Measurements from ENCODE around the gene EPS8L2.

Gene EPS8L2

GRCh38 chr11:770642-771616 lies 64.9 kb downstream of the EPS8L2 start:
- H3K9ac ChIP-seq (ENCODE audit: low read length): no peak overlapping the region

GRCh38 chr11:771617-772204 lies 65.7 kb downstream of the EPS8L2 start:
- Histone ChIP-seq H3K4me3 (ENCODE audit: low read length) (no peak overlapping the region), H3K27me3 (ENCODE audit: control insufficient read depth, insufficient read depth, low read length) (no peaks in the 10 kb centered on the region), H3K4me1 (ENCODE audit: control insufficient read depth, low read depth, low read length) (no peaks in the 10 kb centered on the region), H3K27ac (ENCODE audit: low read length) (no peak overlapping the region), H3K36me3 (ENCODE audit: control insufficient read depth, low read depth, low read length) (peaks cover 24% of the 10 kb centered on the region), H3K9ac (ENCODE audit: low read length) (no peak overlapping the region), H3K9me3 (ENCODE audit: control insufficient read depth, low read depth, low read length) (no peaks in the 10 kb centered on the region)

More at GRCh38 chr11:770642-771616, 64.9 kb downstream of the EPS8L2 start:
- no peaks in the 10 kb centered on the region for H3K9me3 ChIP-seq (ENCODE audit: control insufficient read depth, low read depth, low read length)
- H3K36me3 ChIP-seq (ENCODE audit: control insufficient read depth, low read depth, low read length): peaks cover 28% of the 10 kb centered on the region
- H3K27me3 ChIP-seq (ENCODE audit: control insufficient read depth, insufficient read depth, low read length): no peaks in the 10 kb centered on the region
- H3K4me1 ChIP-seq (ENCODE audit: control insufficient read depth, low read depth, low read length): no peaks in the 10 kb centered on the region
- no peak overlapping the region for H3K4me3 ChIP-seq (ENCODE audit: low read length)
- H3K27ac ChIP-seq (ENCODE audit: low read length): no peak overlapping the region

DNA sequence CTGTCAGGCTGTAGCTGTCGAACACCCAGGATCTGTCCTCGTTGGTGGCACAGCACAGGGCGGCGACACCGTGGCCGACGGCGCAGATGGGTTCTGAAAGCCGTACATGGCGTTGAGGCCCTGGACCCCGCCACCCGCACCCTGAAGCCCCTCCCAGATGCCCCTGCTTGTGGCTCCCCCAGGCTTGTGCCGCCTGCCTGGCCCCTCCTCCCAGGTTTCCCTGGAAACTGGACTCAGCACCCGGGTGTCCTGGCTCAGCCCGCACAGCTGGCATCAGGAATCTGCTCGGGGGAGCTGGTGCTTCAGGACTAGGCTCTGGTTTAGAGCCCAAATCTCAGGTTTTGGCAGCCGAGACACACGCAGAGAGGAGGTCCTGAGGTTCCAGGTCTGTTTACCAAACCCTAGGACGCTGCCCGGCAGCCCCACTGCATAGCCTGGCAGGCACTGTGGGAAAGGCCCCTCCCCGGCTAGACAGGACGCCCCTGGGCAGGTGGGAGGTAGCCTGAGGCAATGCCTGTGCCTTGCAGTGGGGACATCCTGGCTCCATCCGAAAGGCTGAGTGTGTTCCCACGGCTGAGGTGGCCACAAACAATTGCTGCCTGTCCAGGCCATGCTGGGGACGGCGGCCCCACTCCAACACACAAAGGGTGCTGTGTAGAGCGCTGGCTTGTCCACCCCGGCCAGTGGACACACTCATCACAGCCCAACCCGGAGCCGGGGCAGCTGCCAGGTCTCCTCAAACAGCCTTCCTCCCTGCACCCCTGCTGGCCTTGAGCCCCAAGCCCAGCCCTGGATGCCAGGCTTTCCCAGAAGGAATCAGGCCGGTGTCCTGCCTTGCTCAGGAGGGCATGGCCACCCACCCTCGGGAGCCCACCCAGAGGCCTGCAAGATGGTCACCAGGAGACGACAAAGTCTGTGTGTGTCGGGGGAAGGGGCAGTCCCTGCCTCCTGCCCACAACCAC lies 66.7 kb downstream of the EPS8L2 start:
- H3K9ac ChIP-seq (ENCODE audit: low read length): no peak overlapping the region
- H3K4me3 ChIP-seq (ENCODE audit: low read length): no peak overlapping the region
- H3K27me3 ChIP-seq (ENCODE audit: control insufficient read depth, insufficient read depth, low read length): no peaks in the 10 kb centered on the region
- H3K9me3 ChIP-seq (ENCODE audit: control insufficient read depth, low read depth, low read length): no peaks in the 10 kb centered on the region
- H3K27ac ChIP-seq (ENCODE audit: low read length): no peak overlapping the region
- no peaks in the 10 kb centered on the region for H3K4me1 ChIP-seq (ENCODE audit: control insufficient read depth, low read depth, low read length)
- H3K36me3 ChIP-seq (ENCODE audit: control insufficient read depth, low read depth, low read length): peaks cover 19% of the 10 kb centered on the region

GRCh38 chr11:773425-773824 lies 67.4 kb downstream of the EPS8L2 start:
- Histone ChIP-seq H3K9ac (ENCODE audit: low read length) (no peak overlapping the region), H3K36me3 (ENCODE audit: control insufficient read depth, low read depth, low read length) (peaks cover 19% of the 10 kb centered on the region)

DNA sequence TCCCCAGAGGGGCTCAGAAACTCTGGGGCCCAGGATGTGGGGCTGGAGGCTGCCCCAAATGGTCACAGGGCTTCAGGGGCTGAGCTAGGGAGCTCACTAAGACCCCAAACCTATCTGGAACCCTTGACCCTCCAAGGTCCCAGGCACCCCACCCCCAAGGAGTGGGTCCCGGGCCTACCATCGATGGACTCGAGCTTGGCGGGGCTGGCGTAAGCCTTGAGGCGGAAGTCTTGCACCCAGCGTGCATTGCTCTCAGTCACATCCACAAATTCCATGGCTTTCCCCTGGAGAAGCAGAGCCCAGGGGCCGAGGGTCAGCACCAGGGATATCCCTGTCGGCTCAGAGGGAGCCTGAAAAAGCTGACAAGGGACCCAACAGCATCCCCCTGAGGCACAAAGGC lies 67.8 kb downstream of the EPS8L2 start:
- Histone ChIP-seq H3K4me1 (ENCODE audit: control insufficient read depth, low read depth, low read length) (no peaks in the 10 kb centered on the region), H3K27ac (ENCODE audit: low read length) (no peak overlapping the region), H3K9me3 (ENCODE audit: control insufficient read depth, low read depth, low read length) (no peaks in the 10 kb centered on the region), H3K27me3 (ENCODE audit: control insufficient read depth, insufficient read depth, low read length) (no peaks in the 10 kb centered on the region), H3K36me3 (ENCODE audit: control insufficient read depth, low read depth, low read length) (peaks cover 19% of the 10 kb centered on the region), H3K9ac (ENCODE audit: low read length) (no peak overlapping the region), H3K4me3 (ENCODE audit: low read length) (no peak overlapping the region)

More at GRCh38 chr11:773425-773824, 67.4 kb downstream of the EPS8L2 start:
- Histone ChIP-seq H3K4me3 (ENCODE audit: low read length) (no peak overlapping the region), H3K4me1 (ENCODE audit: control insufficient read depth, low read depth, low read length) (no peaks in the 10 kb centered on the region), H3K9me3 (ENCODE audit: control insufficient read depth, low read depth, low read length) (no peaks in the 10 kb centered on the region), H3K27ac (ENCODE audit: low read length) (no peak overlapping the region), H3K27me3 (ENCODE audit: control insufficient read depth, insufficient read depth, low read length) (no peaks in the 10 kb centered on the region)

GRCh38 chr11:774873-775592 lies 69.0 kb downstream of the EPS8L2 start:
- Histone ChIP-seq H3K4me1 (ENCODE audit: control insufficient read depth, low read depth, low read length) (no peaks in the 10 kb centered on the region), H3K36me3 (ENCODE audit: control insufficient read depth, low read depth, low read length) (peaks cover 14% of the 10 kb centered on the region), H3K9me3 (ENCODE audit: control insufficient read depth, low read depth, low read length) (no peaks in the 10 kb centered on the region), H3K9ac (ENCODE audit: low read length) (no peak overlapping the region), H3K4me3 (ENCODE audit: low read length) (no peak overlapping the region), H3K27ac (ENCODE audit: low read length) (no peak overlapping the region), H3K27me3 (ENCODE audit: control insufficient read depth, insufficient read depth, low read length) (no peaks in the 10 kb centered on the region)

DNA sequence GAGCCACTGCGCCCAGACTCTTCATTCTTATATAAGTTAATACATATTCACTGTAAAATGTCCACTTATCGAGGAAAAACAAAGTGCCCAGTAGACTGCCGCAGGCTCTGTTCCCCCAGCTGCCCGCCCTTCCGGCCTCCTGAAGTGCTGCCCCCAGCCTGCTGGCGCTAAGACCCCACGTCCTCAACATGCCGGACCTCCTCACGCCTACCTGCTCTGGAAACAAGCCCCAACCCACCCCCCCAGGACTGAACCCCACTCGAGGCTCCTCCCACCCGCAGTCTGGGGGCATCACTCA lies 70.2 kb downstream of the EPS8L2 start:
- H3K27me3 ChIP-seq (ENCODE audit: control insufficient read depth, insufficient read depth, low read length): no peaks in the 10 kb centered on the region
- H3K9me3 ChIP-seq (ENCODE audit: control insufficient read depth, low read depth, low read length): no peaks in the 10 kb centered on the region
- no peaks in the 10 kb centered on the region for H3K4me1 ChIP-seq (ENCODE audit: control insufficient read depth, low read depth, low read length)
- H3K9ac ChIP-seq (ENCODE audit: low read length): peak overlapping the region; percentile 81
- H3K4me3 ChIP-seq (ENCODE audit: low read length): peak overlapping the region; percentile 77
- H3K36me3 ChIP-seq (ENCODE audit: control insufficient read depth, low read depth, low read length): peaks cover 5% of the 10 kb centered on the region
- no peak overlapping the region for H3K27ac ChIP-seq (ENCODE audit: low read length)

- Histone ChIP-seq H3K36me3 (ENCODE audit: control insufficient read depth, low read depth, low read length) (peaks cover 5% of the 10 kb centered on the region), H3K27me3 (ENCODE audit: control insufficient read depth, insufficient read depth, low read length) (no peaks in the 10 kb centered on the region), H3K27ac (ENCODE audit: low read length) (no peak overlapping the region), H3K4me1 (ENCODE audit: control insufficient read depth, low read depth, low read length) (no peaks in the 10 kb centered on the region), H3K9me3 (ENCODE audit: control insufficient read depth, low read depth, low read length) (no peaks in the 10 kb centered on the region), H3K9ac (ENCODE audit: low read length) (peak overlapping the region; percentile 81), H3K4me3 (ENCODE audit: low read length) (peak overlapping the region; percentile 77)
Measured at GRCh38 chr11:776561-777287, 70.7 kb downstream of the EPS8L2 start.
